Measurements from ENCODE around the gene ZNF208.

ZNF208 gene

GRCh38 chr19:21940684-21941083 is 70.1 kb downstream of the ZNF208 start:
- in situ Hi-C loops (cut with HindIII; ENCODE audit: low sequenced_read_pairs), result no loop called here

DNA sequence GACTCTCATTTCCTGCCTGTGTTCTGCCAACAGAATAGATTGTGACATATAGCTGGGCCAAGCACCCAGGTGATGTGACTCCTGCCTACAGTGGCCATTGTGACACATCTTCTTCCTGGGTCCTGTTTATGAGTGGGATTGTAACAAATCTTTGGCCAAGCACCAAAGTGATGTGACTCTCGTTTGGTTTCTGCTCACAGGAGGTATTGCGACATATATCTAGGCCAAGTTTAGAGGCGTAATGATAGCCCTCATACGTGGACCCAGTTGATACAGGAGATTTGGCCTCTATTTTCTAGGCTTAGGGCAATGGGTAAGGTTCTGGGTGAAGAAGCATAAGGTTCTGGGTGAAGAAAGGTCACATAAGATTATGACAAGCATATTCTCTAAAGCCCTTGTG is 76.2 kb downstream of the ZNF208 start:
- TF ChIP-seq, protein P1, sequence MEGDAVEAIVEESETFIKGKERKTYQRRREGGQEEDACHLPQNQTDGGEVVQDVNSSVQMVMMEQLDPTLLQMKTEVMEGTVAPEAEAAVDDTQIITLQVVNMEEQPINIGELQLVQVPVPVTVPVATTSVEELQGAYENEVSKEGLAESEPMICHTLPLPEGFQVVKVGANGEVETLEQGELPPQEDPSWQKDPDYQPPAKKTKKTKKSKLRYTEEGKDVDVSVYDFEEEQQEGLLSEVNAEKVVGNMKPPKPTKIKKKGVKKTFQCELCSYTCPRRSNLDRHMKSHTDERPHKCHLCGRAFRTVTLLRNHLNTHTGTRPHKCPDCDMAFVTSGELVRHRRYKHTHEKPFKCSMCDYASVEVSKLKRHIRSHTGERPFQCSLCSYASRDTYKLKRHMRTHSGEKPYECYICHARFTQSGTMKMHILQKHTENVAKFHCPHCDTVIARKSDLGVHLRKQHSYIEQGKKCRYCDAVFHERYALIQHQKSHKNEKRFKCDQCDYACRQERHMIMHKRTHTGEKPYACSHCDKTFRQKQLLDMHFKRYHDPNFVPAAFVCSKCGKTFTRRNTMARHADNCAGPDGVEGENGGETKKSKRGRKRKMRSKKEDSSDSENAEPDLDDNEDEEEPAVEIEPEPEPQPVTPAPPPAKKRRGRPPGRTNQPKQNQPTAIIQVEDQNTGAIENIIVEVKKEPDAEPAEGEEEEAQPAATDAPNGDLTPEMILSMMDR (IDR thresholded peaks at IDR 0.05; ENCODE audit: low read depth, low read length, missing control alignments), result no peak
- DNase-seq (ENCODE audit: low read depth), result no peak
- no peak overlapping the region for H3K4me3 ChIP-seq (ENCODE audit: low read depth, low read length)
- in situ Hi-C loops (cut with HindIII; ENCODE audit: low sequenced_read_pairs), result no loop called here

More at GRCh38 chr19:21940684-21941083, 70.1 kb downstream of the ZNF208 start:
- no peak overlapping the region for H3K4me3 ChIP-seq (ENCODE audit: low read depth, low read length)
- TF ChIP-seq, protein P1 (IDR thresholded peaks at IDR 0.05; ENCODE audit: low read depth, low read length, missing control alignments), result no peak
- DNase-seq (ENCODE audit: low read depth), result no peak

DNA sequence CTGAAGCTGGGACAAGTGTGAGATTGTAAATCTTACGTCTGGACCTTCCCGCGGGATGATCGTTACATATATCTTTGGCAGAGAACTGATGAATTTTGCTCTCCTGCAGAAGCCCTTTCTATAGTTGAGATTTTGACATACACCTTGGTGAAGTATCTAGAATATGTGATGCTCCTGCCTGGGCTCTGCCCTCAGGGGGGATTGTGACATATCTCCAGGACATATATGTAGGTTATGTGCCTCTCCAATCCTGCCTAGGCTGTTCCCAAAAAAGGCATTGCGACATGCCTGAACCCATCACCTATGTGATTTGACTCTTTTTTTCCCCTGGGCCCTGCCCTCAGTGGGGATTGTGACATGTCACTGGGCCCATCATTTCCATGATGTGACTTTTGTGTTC is 76.6 kb downstream of the ZNF208 start:
- in situ Hi-C loops (cut with HindIII; ENCODE audit: low sequenced_read_pairs), result no loop called here
- no peak for DNase-seq (ENCODE audit: low read depth)
- TF ChIP-seq, protein P1 (IDR thresholded peaks at IDR 0.05; ENCODE audit: low read depth, low read length, missing control alignments), result no peak

GRCh38 chr19:21922276-21922675 is 88.5 kb downstream of the ZNF208 start:
- H3K4me3 ChIP-seq (ENCODE audit: low read depth, low read length), result no peak overlapping the region
- in situ Hi-C loops (cut with HindIII; ENCODE audit: low sequenced_read_pairs), result no loop called here
- no peak for DNase-seq (ENCODE audit: low read depth)
- TF ChIP-seq, protein P1 (IDR thresholded peaks at IDR 0.05; ENCODE audit: low read depth, low read length, missing control alignments), result no peak

More for the DNA sequence above, 76.6 kb downstream of the ZNF208 start:
- no peak overlapping the region for H3K4me3 ChIP-seq (ENCODE audit: low read depth, low read length)

GRCh38 chr19:21921691-21922180 is 89.0 kb downstream of the ZNF208 start:
- TF ChIP-seq, protein P1 (IDR thresholded peaks at IDR 0.05; ENCODE audit: low read depth, low read length, missing control alignments), result no peak
- no peak for DNase-seq (ENCODE audit: low read depth)
- in situ Hi-C loops (cut with HindIII; ENCODE audit: low sequenced_read_pairs), result no loop called here
- no peak overlapping the region for H3K4me3 ChIP-seq (ENCODE audit: low read depth, low read length)

DNA sequence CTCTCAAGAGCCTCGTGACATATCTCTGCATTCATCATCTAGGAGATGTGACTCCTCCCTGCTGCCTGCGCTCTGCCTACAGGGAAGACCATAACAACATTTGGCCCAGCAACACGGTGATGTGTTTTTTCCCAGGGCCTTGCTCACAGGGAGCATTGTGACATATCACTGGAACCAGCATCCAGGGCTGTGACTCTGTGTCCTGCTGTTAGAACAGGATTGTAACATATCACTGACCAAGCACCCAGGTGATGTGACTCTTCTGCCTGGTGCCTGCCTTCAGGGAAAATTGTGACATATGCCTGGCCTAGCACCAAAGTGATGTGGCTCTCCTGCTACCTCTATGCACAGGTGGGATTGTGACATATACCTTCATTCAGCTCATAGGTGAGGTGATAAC is 95.3 kb downstream of the ZNF208 start:
- TF ChIP-seq, protein P1 (IDR thresholded peaks at IDR 0.05; ENCODE audit: low read depth, low read length, missing control alignments), result no peak
- no peak overlapping the region for H3K4me3 ChIP-seq (ENCODE audit: low read depth, low read length)
- in situ Hi-C loops (cut with HindIII; ENCODE audit: low sequenced_read_pairs), result no loop called here
- DNase-seq (ENCODE audit: low read depth), result no peak
